GM19372 (cell line): ENCODE measurements around the gene KRTAP2-2.
"Not testable (repeated sequence)": the region's sequence is repeated elsewhere in the genome, so short reads cannot be mapped to it uniquely, and the experiment has no call there.

Experiments used
- ATAC-seq: cut with Tn5 transposase; IDR thresholded peaks from one replicate; pipeline ENCODE4 v1.9.1; 2021; ENCODE audit warnings: mild to moderate bottlenecking, low read depth, moderate library complexity; ENCODE audit not compliant: unreplicated experiment

KRTAP2-2 gene

GRCh38 chr17:41055130-41055529, at the start of gene KRTAP2-2:
TSS of gene KRTAP2-2 (minus strand) at chr17:41055230. CDS start at chr17:41055211, 19 bp downstream.
- not testable (repeated sequence) for ATAC-seq

GRCh38 chr17:41104386-41105038, 49.5 kb upstream of the KRTAP2-2 start:
- not testable (repeated sequence) for ATAC-seq

- no peak for ATAC-seq
These were observed 48.9 kb upstream of the KRTAP2-2 start for GRCh38 chr17:41103896-41104295.

GRCh38 chr17:41101586-41102259, 46.7 kb upstream of the KRTAP2-2 start, which contains the start of gene KRTAP4-16:
TSS of gene KRTAP4-16 (minus strand) at chr17:41102209. CDS start at chr17:41102209, 0 bp downstream.
- ATAC-seq: no peak

- ATAC-seq: not testable (repeated sequence)
These were observed 44.9 kb upstream of the KRTAP2-2 start for GRCh38 chr17:41099682-41100480.

- no peak for ATAC-seq
These were observed 43.5 kb upstream of the KRTAP2-2 start for GRCh38 chr17:41098481-41098880.

GRCh38 chr17:41098042-41098441, 43.0 kb upstream of the KRTAP2-2 start, which contains the start of gene KRTAP4-8:
TSS of gene KRTAP4-8 (minus strand) at chr17:41098142. CDS start at chr17:41098084, 58 bp downstream.
- ATAC-seq: no peak

GRCh38 chr17:41096055-41096454, 41.0 kb upstream of the KRTAP2-2 start:
- ATAC-seq: no peak

- ATAC-seq: not testable (repeated sequence)
These were observed 33.8 kb upstream of the KRTAP2-2 start for GRCh38 chr17:41088760-41089352.

GRCh38 chr17:41084100-41084856, 29.2 kb upstream of the KRTAP2-2 start, which contains the start of gene KRTAP4-7:
TSS of gene KRTAP4-7 (plus strand) at chr17:41084150. CDS start at chr17:41084207, 57 bp downstream.
- ATAC-seq: not testable (repeated sequence)

- not testable (repeated sequence) for ATAC-seq
These were observed 28.4 kb upstream of the KRTAP2-2 start for GRCh38 chr17:41083427-41083826.

- ATAC-seq: no peak
These were observed 27.6 kb upstream of the KRTAP2-2 start for GRCh38 chr17:41082626-41083025.

GRCh38 chr17:41076788-41077187, 21.8 kb upstream of the KRTAP2-2 start:
- no peak for ATAC-seq

- ATAC-seq: no peak
These were observed 18.6 kb upstream of the KRTAP2-2 start for GRCh38 chr17:41073676-41074075.

- no peak for ATAC-seq
These were observed 16.8 kb upstream of the KRTAP2-2 start for GRCh38 chr17:41071606-41072360.

- no peak for ATAC-seq
These were observed 14.0 kb upstream of the KRTAP2-2 start for GRCh38 chr17:41069031-41069430.

GRCh38 chr17:41067281-41067680, 12.3 kb upstream of the KRTAP2-2 start:
- ATAC-seq: no peak

- ATAC-seq: no peak
These were observed 11.0 kb upstream of the KRTAP2-2 start, which contains the start of gene KRTAP2-4 for GRCh38 chr17:41065829-41066624. TSS of gene KRTAP2-4 (minus strand) at chr17:41065879. CDS start at chr17:41065845, 34 bp downstream.
